HG03378 (cell line): ENCODE data around the gene CDC42BPG.

ENCODE experiments used
- ATAC-seq: cut with Tn5 transposase; IDR thresholded peaks from one replicate; pipeline ENCODE4 v1.9.1; 2021; ENCODE audit warnings: mild to moderate bottlenecking, moderate library complexity; ENCODE audit not compliant: unreplicated experiment

The CDC42BPG gene

DNA sequence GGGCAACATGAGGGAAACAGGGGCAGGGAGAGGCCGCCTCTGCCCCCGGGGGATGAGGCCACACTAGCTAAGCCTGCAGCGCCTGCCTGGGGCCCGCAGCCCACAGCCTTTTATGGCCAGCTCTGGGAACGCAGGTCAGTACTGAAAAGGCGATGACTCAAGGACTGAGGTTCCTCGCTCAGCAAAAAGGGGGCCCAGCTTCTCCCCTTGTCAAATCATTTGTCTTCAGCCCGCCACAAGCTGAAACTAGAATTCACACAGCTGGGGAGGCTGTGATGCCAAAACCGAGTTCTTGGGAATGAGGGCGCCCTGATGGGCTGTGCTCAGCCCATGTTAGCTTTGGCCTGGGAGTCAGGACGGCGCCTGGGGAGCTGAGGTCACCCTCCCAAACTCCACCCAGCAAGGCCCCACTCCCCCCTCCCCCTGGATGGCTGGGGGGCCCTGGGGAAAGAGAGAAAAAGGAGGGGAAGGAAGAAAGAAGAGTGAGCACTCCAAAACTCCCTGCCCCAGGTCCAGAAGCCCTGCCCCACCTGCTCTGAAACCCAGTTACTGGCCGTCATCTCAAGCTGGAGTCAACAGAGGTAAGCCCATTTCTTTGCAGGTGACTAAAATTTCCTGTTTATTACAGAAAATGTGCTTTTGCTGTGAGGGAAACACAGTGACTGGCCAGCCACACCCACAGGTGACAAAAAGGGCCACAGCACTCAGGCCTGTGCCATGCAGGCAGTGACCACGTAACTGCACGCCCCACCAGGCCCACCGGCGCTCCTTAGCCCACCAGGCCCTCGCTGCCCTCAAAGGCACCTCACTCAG lies 20.2 kb upstream of the CDC42BPG start:
- no peak for ATAC-seq

DNA sequence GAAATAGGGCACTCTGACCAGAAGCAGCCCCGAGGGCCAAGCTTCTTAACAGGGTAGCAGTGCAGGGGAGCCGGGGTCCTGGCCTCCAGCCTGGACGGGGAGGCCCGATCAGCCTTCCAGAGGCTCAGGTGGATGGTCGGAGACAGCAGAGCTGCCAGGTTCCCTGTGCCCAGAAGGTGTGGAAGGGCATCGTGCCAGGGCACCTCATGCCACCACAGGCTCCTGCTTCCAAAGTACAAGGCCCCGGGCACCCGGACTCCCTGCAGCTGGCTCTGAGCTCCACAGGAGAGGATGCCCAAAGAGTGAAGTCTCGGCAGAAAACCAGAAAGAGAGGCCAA lies 19.7 kb upstream of the CDC42BPG start:
- ATAC-seq: no peak

DNA sequence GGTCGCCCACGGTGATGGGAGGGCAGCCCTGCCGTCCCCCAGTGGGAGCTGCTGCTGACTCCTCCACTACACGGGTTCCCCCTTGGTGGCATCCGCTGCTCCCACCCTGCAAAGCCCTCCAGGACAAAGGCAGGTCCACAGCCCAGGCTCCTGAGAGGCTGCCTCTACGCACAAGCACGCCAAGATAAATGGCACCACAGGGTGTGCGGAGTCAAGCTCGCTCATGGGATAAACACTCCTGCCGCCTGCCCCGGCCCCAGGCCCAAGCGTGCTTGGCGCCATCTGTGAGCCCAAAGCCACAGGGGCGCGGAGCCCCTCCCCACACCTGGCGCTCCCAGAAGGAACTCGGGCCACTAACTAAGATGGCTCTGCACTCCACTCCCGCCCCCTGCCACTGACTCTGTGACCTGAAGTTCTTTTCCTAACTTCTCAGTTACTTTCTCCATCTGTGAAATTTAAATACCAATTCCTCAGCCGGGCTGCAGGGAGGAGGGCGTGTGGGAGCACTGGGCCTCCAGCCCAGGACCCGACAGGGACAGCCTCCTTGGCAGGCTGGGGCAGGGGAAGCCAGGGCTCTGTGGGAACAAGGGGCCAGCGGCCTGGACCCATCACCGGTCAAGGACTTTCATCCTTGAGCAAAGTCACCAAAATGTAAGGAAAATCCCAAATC lies 19.1 kb upstream of the CDC42BPG start:
- ATAC-seq: no peak

DNA sequence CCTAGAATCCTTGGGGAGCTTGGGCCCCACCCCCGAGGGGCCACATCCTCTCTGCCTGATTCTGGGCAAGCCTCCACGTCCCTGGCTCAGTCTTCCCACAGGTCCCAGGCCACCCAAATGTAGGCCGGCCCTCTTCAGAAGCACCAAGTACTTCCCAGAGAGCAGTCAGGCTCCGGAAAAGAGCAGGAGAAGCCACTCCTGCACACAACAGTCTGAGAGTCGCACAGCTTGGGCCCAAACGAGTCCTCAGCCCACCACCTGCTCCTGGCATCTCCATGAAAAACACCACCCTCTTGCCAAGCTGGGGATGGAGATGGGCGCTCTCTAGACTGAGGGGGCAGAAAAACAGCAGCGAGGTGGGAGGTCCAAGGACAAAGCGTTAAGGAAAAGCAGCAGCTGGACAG lies 18.5 kb upstream of the CDC42BPG start:
- no peak for ATAC-seq

DNA sequence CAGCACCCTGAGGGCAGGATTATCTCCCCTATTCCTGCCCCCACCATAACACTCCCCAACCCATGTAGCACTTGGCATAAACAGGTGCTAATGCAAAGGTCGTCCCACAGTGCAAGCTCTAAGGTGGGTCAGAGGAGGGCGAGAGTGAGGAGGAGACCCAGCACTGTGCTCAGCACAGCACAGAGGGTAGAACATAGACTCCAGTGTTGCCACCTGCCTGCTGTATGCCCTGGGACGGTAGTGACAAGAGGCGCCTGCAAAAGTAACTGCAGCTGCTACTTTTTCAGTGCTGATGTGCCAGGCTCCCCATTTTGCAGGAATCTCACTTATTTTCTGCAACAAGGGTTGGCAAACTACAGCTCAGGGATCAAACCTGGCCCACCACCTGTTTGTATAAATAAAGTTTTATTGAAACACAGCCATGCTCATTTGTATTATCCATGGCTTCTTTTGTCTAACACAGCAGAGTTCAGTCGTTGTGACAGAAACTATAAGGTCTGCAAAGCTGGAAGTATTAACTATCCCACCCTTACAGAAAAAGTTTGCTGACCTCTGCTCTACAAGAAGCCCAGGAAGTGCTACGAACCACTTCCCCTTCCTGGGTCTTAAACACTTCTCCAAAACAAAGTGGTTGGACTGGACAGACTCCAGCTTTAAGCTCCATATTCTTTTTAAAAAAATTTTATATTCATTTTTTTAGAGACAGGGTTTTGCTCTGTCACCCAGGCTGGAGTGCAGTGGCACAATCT lies 16.9 kb upstream of the CDC42BPG start:
- ATAC-seq: no peak

DNA sequence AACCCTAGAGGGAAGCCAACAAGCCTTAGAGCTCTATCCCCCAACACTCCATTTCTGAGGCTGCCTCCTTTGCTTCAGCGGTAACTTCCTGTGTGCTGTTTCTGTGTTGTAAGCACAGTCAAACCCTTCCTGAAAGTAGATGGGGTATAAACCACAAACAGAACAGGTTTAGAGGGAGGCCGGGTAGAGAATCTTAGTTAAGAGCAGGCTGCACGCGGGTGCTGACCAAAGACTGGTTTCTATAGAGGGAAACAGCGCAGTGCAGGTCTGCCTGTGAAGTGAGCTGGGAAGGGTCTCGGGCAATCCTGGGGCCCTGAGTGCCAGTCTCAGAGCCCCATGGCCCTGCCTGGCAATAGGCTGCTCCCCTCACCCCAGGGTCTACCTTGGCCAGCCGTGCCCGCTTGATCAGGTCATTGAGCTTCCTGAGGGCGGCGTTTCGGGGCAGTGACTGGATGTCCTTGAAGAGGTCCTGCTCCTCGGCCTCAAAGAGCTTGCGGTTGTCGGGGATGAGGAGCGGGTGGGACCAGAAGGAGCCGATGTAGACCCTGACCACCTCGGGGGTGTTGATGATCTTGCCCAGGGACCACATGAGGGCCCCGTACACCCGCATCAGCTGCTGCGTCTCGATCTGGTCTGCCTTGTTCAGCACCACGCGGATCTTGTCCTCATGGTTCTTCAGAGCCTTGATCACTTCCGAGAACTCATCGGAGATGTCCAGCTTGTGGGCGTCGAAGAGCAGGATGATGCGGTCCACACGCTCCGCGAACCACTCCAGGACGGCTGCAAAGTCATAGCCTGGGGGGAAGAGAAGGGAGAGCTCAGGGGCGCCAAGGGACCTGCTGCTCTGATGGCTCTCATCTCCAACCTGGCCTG lies 15.3 kb upstream of the CDC42BPG start:
- peak; percentile 69 for ATAC-seq

DNA sequence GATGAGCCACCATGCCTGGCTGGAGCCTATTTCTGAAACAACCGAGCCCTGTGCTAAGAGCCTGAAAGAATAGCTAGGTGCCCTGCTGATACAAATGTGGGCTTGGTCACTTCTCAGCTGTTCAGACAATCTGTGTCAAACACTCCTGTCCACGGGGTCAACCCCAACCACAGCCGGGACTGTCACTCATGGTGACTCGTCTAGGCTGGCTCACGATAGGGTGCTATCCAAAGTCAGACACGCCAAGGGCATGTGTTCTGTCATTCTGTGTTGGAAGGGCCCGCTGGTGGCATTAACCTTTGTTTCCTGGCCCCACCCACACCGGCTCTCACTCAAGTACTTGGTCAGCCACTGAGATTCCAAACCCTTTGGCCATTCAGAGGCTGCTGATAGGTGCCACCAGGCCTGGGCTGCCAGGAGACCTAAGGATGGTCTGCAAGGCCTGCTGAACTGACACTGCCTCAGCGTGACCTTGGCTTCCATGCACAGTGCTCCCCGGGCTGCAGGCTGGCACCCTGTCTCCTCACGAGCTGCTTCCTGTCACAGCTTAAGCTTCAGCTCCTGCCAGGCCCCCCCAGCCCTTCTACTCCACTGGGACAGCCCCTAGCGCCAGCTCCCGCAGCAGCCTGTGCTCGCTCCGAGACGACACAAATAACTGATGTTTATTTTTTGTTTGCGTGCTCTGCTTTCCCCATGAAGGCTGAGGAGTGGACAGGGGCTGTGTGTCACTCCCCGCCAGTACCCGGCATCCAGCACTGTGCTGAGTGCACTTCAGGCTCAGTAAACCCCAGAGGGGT lies 14.2 kb upstream of the CDC42BPG start:
- no peak for ATAC-seq

DNA sequence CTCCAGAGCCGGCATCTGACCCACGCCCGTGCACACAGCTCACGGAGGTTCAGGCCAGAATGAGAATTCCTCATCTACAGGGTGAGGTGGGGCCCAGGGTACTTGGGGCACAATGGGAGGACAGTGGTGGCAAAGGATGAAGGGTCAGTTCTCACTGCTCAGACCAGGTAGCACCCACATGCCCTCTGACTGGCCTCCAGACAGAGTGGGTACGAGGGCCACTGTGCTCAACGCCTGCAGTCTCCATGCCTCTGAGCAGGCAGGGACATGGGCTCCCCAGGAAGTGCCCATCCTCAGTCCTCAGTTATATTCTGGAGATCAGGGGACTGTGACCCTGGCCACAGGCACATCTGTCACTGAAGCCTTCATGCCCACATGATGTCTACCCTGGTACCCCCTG lies 13.0 kb upstream of the CDC42BPG start:
- no peak for ATAC-seq

DNA sequence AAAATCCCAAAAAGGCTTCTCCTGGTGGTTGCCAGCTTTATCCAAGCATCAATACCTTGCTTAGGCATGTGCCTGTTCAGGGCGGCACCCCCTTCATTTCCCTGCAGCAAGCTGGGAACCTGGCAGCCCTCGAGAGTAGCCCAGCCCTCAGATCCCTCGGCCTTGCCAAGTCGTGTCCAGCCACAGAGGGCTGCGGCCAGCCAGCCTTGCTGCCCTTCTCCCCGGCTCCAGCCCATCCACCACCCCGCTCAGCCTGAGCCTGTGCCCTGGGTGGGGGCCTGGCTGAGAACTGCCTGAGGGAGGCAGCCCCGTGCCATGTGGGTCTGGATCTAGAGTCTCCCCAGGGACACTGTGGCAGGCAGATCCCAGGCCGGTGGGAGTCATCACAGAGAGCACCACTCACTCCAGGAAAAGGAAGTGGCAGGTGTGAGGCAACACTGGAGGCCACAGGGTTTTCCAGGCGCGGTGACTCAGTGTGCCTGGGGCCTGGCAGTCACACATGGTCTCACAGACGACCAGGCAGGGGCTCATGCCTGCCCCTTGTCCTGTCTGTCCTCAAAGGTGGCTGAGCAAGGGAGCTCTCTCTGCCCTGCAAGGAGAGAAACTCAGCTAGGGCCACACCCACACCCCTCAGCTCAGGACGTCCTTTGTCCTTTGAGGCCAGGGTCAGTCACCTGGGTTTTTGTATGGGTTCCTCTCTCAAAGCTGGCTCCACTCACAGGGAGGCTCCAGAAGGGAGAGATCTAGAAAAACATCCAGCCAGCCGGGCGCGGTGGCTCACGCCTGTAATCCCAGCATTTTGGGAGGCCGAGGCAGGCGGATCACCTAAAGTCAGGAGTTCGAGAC lies 12.2 kb upstream of the CDC42BPG start:
- ATAC-seq: no peak

DNA sequence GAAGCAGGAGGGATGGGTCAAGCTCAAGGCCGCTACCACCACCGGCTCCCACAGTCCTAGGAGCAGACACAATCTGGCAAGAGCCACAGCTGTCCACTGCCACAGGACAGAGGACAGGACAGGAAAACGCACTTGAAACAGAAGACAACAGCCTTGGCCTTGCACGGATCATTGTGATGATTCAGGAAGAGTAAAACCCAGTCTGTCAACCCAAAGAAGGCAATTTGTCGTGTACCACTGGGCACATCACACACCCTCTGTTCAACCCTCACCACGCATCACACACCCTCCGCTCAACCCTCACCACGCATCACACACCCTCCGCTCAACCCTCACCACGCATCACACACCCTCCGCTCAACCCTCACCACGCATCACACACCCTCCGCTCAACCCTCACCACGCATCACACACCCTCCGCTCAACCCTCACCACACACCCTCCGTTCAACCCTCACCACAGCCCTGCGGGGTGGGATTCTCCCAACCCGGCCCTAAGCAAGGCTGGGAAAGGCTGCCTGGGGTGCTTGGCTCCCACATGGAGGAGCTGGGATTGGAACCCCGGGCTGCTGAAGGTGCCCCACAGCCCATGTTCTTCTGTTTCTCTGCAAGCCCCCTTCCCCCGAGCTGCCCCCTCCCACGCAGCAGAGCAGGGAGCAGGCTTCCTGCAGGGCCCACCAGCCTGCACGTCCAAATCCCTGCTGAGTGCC lies 11.3 kb upstream of the CDC42BPG start:
- no peak for ATAC-seq

DNA sequence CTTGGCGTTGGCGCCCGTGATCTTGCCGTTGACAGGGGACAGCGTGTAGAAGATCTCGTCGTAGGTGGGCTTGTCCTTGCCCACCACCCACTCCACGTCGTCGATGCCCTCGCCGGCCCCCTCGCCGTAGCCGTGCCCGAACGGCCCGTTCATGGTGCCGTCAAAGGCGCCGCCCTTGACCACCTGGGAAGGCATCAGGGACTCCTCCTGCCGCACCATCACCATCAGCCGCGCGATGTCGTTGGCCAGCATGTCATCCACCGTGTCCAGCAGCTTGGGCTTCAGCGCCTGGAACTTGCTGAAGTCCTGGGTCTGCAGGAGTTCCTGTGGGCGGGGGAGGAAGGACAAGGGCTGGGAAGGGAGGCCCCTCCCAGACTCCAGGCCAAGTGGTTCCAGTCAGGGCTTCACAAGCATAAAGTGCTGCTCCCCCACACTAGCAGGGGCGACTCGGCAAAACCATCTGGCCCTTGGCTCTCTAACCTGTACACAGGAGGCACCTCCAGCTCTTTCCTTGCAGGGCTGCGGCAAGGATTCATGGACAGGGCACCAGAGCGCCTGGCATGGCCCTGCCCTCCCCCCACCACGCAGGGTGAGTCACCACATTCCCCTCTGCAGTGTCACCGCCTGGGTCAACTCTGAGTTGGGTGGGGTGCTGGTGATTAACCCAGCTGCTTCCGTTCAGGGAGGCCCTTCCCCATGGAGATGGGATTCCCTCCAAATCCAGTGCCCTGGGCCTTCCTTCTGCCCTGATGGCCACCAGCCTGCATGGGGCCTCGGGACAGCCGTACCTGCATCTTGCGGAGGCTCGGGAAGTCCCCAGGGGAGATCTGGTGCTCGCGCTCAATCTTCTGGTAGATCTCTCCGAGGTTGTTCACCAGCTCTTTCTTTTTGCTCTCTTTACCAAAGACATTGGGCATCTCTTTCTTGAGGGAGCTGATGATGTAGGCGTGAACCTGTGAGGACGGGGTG lies 10.4 kb upstream of the CDC42BPG start:
- no peak for ATAC-seq

DNA sequence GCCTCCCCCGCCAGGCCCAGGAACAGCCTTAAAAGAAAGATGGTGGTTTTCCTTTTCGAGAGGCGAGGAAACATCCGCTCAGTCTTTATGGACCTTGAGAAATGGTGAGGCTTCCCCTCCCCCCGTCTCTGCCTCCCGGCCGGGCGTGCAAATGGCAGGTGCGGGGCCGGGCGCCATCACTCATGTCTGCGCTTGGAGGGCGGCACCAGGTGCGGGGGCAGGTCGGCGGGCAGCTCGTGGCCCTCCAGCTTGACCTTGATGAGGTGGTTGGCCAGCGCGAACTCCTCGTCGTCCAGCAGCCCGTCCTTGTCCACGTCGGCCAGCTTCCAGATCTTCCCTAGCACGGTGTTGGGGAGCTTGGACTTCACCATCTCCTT lies 9.7 kb upstream of the CDC42BPG start:
- ATAC-seq: no peak

DNA sequence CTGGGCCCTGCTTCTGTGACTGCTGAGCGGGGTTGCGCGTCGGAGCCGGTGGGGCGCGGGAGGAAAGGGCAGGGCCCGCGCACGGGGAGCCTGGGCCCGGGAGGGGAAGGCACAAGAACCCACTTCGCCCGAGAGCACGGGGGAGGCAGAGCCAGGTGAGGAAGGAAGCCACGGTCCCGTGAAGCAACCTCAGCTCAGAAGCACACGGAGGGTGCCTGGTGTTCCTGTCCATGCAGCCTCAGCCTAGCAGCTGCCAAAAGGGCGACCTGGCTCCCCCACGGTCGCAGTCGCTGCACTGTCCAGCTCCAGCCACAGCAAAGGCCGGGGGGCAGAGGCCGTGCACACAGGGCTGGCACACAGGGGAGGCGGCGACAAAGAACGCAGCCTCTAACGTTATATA lies 9.3 kb upstream of the CDC42BPG start:
- no peak for ATAC-seq

DNA sequence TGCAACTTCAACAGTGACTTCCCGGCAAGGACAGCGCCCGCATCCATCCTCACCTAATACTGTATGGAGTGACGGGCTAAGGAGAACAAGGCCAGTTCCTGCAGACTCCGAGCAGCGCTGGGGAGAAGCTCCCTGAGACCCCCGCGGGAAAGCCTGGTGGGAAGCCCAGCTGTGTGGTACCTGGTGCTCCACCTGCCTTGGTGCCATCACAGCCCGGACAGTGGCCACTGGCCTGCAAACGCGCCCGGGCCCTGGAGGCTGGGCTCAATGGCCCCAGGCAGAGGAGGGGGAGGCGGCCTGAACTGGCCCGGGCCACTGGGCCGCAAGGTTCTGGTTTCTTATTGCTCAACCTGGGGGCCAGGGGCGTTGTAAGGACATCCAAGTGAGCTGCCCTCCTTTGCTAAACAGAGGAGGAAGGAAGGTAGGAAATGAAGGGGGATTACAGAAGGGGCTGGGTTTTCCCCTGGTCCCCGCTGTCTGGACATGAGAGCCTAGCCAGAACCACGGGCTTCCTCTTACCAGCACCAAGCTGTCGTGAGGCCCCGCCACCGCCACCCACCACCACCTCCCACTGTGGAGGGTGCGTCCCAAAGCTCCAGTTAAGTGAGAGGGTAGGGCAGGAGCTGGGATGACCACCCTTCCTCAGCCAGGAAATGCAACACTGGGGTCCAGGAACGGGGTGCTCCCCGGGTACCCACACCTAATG lies 8.5 kb upstream of the CDC42BPG start:
- no peak for ATAC-seq

DNA sequence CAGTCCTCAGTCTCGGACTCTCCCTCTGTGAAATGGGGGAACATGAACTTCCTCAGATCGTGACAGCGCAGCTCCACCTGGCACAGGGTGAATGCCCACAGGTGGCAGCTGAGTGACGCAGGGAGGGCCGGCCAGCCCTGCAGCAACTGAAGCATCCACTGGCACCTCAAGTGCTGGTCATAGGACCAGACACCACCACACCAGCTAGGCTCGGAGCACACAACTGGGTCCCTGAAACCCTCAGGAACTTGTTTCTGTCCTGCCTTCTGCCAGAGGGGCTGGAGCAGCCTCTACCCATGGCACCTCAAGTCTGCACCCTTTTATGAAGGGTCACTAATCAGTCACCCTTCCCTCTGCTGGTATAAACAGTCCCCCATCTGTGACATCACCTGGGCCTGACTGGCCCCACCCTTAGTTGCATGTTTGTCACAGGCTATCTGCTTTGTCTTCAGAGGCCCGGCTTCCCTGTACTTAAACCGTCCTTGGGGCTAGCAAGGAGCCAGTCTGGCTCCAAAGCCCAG lies 7.4 kb upstream of the CDC42BPG start:
- peak; percentile 10 for ATAC-seq

DNA sequence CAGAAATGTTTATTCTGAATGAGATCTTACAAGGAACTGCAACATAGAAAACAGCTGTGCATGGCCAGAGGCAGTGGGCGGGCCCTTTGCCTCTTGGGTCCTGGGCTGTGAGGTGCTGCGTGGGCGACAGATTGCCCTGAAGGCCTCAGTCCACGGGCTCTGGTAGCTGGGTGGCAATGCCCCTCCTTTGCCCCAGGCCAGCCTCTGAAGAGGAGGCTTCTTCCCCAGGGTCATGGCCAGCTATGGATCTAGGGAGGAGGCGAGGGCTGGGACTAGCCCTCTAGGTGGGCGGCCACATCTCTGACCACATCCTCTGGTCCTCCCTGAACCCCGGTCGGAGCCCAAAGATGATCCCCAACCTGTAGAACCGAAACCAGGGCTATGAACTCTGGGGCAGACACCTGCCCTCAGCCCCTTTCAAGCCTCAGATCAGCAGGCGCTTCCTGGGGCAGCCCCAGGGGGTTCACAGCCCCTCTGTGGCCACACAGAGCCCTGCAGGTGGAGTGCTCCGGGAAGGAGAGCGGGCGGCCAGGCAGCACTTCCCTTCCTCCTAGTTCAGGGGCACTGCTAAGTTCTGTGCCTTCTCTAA lies 6.6 kb upstream of the CDC42BPG start:
- peak; percentile 53 for ATAC-seq
